Lower leg skin (tissue), 4 donors: ENCODE data around the gene SETMAR. TPM values are rescaled to one million over a fixed set of nuclear protein-coding genes. Genes with fewer than 3 reads are reported as not detected.
"Not testable (repeated sequence)": the region's sequence is repeated elsewhere in the genome, so short reads cannot be mapped to it uniquely, and the experiment has no call there.

Source experiments
- DNase-seq, 2 donors: peaks; one replicate each; pipeline ENCODE4 v3.0.0-alpha.2; 2019; ENCODE audit warnings: low spot score in 2 of 2
- H3K4me3 ChIP-seq: fragments of 200-600 bp; sonication (generic); 2 replicates; pipeline ENCODE4 v1.5.1; 2017; ENCODE audit warnings: mild to moderate bottlenecking, low read depth; ENCODE audit not compliant: poor library complexity, severe bottlenecking
- POLR2A ChIP-seq, 2 donors: fragments of 450-650 bp; IDR thresholded peaks; one replicate each; pipeline ENCODE4 v1.6.1; 2016 to 2017; ENCODE audit warnings: antibody characterized with exemption in 2 of 2, mild to moderate bottlenecking in 1 of 2, moderate library complexity in 1 of 2
- WGBS, 2 donors: methylation state at CpG; one replicate each; pipeline ENCODE4 v1.1.5; 2018; 5-methylcytosine and 5-hydroxymethylcytosine counted together
- intact Hi-C: fragments of 100-400 bp; cut with DNase I; formaldehyde crosslinking; loops from one replicate; pipeline ENCODE4 v1.15.0; 2023; ENCODE audit warnings: low total_unique reads
- total RNA-seq, 4 donors: library from RNA; depleted of rRNA; stranded (reverse); fragments of >200 nt; gene quantifications; one replicate each; pipeline ENCODE4 v1.1.0, GENCODE V29; 2016
- TF ChIP-seq, protein P1 (sequence below), 3 donors: fragments of 450-650 bp; IDR thresholded peaks; one replicate each; pipeline ENCODE4 v1.5.1; 2016; ENCODE audit warnings: antibody characterized with exemption in 3 of 3, mild to moderate bottlenecking in 3 of 3, moderate library complexity in 2 of 3

The SETMAR gene
- total RNA-seq, 4 donors from 2014 or later, result 19.9 to 29.8 (median 27.6) TPM

DNA sequence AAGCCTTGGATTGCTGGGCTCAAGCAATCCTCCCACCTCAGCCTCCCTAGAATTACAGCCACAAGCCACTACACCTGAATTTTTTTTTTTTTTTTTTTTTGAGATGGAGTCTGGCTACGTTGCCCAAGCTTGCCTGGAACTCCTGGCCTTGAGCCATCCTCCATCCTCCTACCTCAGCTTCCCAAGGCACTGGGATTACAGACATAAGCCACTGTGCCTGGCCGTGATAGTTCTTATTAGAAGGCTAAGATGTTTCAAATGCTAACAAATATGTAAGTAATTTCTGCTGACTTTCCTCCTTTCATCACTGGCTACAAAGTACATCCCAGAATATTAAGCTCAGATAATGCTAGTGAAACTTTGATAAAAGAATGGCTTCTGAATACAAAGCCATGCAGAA, 5.7 kb upstream of the SETMAR start:
- WGBS, 2 donors, result 52 to 70% methylated on average over 2 of the region's 2 CpGs
- no peak for DNase-seq
- H3K4me3 ChIP-seq, result no peak overlapping the region
- no peak for TF ChIP-seq POLR2A (IDR thresholded peaks at IDR 0.05)
- TF ChIP-seq, protein P1, sequence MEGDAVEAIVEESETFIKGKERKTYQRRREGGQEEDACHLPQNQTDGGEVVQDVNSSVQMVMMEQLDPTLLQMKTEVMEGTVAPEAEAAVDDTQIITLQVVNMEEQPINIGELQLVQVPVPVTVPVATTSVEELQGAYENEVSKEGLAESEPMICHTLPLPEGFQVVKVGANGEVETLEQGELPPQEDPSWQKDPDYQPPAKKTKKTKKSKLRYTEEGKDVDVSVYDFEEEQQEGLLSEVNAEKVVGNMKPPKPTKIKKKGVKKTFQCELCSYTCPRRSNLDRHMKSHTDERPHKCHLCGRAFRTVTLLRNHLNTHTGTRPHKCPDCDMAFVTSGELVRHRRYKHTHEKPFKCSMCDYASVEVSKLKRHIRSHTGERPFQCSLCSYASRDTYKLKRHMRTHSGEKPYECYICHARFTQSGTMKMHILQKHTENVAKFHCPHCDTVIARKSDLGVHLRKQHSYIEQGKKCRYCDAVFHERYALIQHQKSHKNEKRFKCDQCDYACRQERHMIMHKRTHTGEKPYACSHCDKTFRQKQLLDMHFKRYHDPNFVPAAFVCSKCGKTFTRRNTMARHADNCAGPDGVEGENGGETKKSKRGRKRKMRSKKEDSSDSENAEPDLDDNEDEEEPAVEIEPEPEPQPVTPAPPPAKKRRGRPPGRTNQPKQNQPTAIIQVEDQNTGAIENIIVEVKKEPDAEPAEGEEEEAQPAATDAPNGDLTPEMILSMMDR (IDR thresholded peaks at IDR 0.05), result no peak
- intact Hi-C loops, result no loop called here

DNA sequence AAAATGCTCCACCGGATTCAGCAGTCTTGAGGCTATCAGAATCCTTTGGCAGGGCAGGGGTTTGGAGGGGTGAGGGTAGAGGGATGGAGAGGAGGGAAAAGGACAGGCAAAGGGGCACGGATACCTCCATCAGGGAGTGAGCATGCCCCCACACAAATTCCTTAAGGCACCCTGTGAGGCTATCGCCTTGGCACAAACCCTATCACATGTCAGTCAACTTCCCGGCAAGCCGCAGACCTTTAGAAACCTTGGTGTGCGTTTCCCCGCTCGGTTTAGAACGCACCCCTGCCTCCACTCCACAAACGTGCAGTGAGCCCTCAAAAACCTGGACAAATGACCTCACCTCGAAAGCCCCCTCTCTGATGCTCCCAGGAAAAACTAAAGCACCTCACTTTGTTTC, 422 bp upstream of the SETMAR start:
- WGBS, 2 donors, result 63 to 72% methylated on average over 11 of the region's 11 CpGs
- intact Hi-C loops, result no loop called here
- H3K4me3 ChIP-seq, result no peak overlapping the region
- TF ChIP-seq, protein P1 (IDR thresholded peaks at IDR 0.05), result no peak
- TF ChIP-seq POLR2A (IDR thresholded peaks at IDR 0.05), result no peak
- DNase-seq, result peak in 1 of 2 donors; percentile 82

DNA sequence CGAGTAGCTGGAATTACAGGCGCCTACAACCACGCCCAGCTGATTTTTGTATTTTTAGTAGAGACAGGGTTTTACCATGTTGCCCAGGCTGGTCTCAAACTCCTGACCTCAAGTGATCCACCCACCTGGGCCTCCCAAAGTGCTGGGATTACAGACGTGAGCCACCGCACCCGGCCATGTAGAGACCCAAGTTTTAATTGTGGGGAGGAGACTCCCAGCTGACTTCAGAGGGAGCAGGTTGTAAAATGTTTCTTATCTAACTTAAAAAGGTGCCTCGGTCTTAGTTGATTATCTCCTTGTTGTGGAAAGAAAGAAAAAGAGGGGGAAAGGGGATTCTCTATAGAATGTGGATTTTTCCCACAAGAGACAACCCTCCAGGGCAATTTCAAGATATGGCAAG, 2.0 kb downstream of the SETMAR start:
- intact Hi-C loops, DNase-seq, H3K4me3 ChIP-seq: not testable (repeated sequence)
- 59 to 63% methylated on average over 7 of the region's 7 CpGs for WGBS, 2 donors

DNA sequence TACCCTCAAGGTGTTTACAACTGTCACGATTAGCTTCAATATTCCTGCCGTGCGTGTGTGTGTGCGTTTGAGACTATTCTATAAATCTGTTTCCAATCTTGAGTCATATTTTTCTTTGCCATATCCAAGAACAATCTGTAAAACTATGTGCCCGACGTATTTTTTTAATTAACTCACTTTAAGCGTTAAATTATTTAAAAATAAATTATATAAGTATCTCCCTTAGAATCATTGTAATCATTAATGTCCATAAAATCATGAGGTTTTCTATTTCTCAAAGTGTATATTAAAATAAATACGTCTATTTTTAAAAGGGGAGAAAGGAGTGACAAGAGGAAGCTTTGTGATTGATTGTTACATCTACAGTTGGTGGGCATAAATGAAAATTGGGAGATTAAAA, 2.9 kb downstream of the SETMAR start:
- intact Hi-C loops, result no loop called here
- no peak overlapping the region for H3K4me3 ChIP-seq
- 18 to 32% methylated on average over 8 of the region's 8 CpGs for WGBS, 2 donors
- no peak for DNase-seq
- TF ChIP-seq POLR2A (IDR thresholded peaks at IDR 0.05), result no peak
- TF ChIP-seq, protein P1 (IDR thresholded peaks at IDR 0.05), result no peak

DNA sequence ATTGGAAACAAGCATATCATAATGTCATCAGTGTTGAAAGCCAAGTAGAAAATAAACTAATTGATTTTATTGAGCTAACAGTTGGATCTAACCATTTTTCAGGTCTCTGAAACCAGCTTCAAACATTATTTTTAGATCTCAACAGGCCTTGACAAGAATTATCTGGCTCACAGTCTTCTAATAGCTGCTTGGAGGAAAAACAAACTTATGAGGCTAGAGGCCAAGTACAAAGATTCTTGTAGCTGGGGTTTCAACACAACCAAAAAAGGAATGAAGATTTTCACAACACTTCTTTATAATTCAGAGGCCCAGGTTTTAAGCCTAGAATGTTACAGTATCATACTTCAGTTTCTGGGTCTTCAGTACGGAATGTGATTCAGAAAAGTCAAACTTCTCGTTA, 3.7 kb downstream of the SETMAR start:
- intact Hi-C loops, result no loop called here
- 30 to 46% methylated on average over 2 of the region's 2 CpGs for WGBS, 2 donors
- TF ChIP-seq POLR2A (IDR thresholded peaks at IDR 0.05), result no peak
- TF ChIP-seq, protein P1 (IDR thresholded peaks at IDR 0.05), result no peak
- no peak for DNase-seq
- H3K4me3 ChIP-seq, result no peak overlapping the region

DNA sequence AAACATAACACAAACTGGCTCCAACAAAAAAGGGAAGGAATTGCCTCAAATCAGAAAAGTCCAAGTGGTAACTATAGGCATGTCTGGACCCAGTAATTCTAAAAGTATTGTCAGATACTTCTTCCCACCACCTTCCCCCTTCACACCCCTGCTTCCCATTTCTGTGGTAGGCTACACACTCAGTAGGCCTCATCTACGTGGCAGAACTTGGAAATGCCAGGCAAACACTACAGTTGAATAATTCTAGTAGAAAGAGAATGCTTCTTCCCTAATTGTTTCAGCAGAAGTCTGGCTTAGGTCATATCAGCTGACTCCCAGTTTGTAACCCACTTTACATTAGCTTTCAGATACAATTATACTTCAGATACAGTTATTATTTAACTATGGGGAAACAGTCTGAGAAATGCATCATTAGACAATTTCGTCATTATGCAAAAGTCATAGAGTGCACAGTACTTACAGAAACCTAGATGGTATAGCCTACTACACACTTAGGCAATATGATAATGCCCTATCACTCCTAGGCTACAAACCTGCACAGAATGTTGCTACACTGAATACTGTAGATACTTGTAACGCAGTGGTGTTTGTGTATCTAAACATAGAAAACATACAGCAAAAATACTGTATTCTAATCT, 6.4 kb downstream of the SETMAR start:
- intact Hi-C loops, result no loop called here
- no peak for DNase-seq
- H3K4me3 ChIP-seq, result no peak overlapping the region

More for the DNA sequence above, 6.4 kb downstream of the SETMAR start:
- WGBS, 2 donors, result 67 to 80% methylated on average over 3 of the region's 3 CpGs
- TF ChIP-seq POLR2A (IDR thresholded peaks at IDR 0.05), result no peak
- TF ChIP-seq, protein P1 (IDR thresholded peaks at IDR 0.05), result no peak
